ENCODE measurements around the gene LRPAP1.

DNA sequence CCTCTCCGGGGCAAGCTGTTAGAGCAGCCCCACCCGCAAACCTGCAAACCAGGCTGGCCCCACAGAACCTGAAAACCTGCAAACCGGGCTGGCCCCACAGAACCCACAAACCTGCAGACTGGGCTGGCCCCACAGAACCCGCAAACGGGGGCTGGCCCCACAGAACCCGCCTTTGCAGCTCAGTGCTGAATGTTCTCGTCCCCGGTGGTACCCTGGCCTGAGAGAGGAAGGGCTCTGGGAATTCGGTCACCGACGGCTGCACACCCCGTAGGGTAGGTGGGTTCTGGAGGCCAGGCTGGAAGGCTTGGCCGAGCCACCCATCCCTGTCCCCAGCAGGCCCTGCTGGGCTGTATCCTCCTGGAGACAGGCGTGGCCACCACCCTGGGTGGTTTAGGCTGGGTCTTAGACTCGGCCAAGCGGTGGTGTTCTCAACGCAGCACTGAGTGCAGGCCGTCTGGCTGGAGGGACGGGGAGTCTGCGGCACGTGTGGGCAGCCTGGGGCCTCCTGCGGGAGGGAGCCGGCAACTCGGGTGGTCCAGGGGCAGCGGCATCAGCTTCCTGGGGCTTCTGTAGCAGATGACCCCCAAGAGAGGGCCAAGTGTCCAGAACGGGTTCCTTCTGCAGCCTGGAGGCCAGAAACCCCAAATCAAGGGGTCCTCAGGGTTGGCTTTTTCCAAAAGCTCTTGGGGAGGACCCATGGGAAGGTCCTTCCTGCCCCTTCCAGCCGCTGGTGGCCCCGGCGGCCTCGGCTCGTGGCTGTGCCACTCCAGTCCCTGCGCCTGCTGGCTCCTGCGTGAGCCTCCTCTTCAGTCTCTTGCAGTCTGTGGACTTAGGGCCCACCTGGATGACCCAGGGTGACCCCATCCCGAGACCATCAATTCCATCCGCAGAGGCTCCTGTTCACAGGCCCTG lies 53.5 kb downstream of the LRPAP1 start:
- TF ChIP-seq SP1 (IDR thresholded peaks at IDR 0.05; ENCODE audit: low read depth): no peak
- no peak for TF ChIP-seq CTCF (IDR thresholded peaks at IDR 0.05 in 2 of 3, conservative IDR thresholded peaks at IDR 0.05 in 1 of 3; ENCODE audit: borderline replicate concordance in 1 of 3, insufficient read depth in 1 of 3, low read depth in 2 of 3, low read length in 2 of 3)
- no peak for TF ChIP-seq POLR2A (IDR thresholded peaks at IDR 0.05; ENCODE audit: borderline replicate concordance, extremely low read depth, insufficient read depth, insufficient read length)
- TF ChIP-seq, protein P1, sequence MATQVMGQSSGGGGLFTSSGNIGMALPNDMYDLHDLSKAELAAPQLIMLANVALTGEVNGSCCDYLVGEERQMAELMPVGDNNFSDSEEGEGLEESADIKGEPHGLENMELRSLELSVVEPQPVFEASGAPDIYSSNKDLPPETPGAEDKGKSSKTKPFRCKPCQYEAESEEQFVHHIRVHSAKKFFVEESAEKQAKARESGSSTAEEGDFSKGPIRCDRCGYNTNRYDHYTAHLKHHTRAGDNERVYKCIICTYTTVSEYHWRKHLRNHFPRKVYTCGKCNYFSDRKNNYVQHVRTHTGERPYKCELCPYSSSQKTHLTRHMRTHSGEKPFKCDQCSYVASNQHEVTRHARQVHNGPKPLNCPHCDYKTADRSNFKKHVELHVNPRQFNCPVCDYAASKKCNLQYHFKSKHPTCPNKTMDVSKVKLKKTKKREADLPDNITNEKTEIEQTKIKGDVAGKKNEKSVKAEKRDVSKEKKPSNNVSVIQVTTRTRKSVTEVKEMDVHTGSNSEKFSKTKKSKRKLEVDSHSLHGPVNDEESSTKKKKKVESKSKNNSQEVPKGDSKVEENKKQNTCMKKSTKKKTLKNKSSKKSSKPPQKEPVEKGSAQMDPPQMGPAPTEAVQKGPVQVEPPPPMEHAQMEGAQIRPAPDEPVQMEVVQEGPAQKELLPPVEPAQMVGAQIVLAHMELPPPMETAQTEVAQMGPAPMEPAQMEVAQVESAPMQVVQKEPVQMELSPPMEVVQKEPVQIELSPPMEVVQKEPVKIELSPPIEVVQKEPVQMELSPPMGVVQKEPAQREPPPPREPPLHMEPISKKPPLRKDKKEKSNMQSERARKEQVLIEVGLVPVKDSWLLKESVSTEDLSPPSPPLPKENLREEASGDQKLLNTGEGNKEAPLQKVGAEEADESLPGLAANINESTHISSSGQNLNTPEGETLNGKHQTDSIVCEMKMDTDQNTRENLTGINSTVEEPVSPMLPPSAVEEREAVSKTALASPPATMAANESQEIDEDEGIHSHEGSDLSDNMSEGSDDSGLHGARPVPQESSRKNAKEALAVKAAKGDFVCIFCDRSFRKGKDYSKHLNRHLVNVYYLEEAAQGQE (IDR thresholded peaks at IDR 0.05; ENCODE audit: low read depth): no peak
- no peak for TF ChIP-seq ATF3 (IDR thresholded peaks at IDR 0.05)
- no peak for TF ChIP-seq EZH2 (IDR thresholded peaks at IDR 0.05)

All from HCT116 (cell line).